Right forelimb (tissue), 1 donor: ENCODE data around the gene LMNTD1.
A peak's percentile ranks its signal among the peaks of the same experiment; 100 is the strongest.
"Not testable (repeated sequence)": the region's sequence is repeated elsewhere in the genome, so short reads cannot be mapped to it uniquely, and the experiment has no call there.

ENCODE experiments used
- DNase-seq: peaks from one replicate; pipeline ENCODE4 v3.0.0-alpha.2; 2018

The LMNTD1 gene

GRCh38 chr12:25553098-25553497 is at the start of gene LMNTD1:
LMNTD1 (minus strand) TSS chr12:25553283; CDS start chr12:25552959, 324 bp downstream.
- DNase-seq: no peak

GRCh38 chr12:25598956-25599355 is 45.9 kb upstream of the LMNTD1 start:
- no peak for DNase-seq

- DNase-seq: not testable (repeated sequence)
Measured at GRCh38 chr12:25595496-25595895, 42.4 kb upstream of the LMNTD1 start.

- no peak for DNase-seq
Measured at GRCh38 chr12:25594376-25594775, 41.3 kb upstream of the LMNTD1 start.

DNA sequence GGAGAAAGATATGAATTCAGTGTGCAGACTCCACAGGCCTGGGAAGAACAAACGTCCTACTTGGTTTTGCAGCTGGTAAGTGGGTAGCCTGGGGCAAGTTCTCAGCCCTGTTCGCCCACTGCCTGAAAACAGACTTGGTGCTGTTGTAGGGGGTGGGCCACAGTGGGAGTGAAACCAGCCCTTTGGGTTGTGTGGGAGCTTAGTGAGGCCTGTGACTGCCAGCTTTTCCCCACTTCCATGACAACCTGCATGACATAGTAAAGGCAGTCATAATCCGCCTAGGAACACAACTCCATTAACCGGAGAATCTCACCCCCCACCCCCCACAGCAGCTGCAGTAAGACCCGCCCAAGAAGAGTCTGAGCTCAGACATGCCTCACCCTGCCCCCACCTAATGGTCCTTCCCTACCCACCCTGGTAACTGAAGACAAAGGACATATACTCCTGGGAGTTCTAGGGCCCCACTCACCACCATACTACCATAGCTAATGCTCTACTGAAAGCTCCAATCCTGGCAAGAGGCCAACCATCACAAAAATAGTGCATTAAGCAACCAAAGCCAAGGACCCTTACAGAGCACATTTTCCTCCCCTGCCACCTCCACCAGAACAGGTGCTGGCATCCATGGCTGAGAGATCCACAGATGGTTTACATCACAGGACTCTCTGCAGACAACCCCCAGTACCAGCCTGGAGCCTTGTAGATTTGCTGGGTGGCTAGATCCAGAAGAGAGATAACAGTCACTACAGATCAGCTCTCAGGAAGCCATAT is 39.8 kb upstream of the LMNTD1 start:
- DNase-seq: no peak

GRCh38 chr12:25591144-25591543 is 38.1 kb upstream of the LMNTD1 start:
- DNase-seq: no peak

DNA sequence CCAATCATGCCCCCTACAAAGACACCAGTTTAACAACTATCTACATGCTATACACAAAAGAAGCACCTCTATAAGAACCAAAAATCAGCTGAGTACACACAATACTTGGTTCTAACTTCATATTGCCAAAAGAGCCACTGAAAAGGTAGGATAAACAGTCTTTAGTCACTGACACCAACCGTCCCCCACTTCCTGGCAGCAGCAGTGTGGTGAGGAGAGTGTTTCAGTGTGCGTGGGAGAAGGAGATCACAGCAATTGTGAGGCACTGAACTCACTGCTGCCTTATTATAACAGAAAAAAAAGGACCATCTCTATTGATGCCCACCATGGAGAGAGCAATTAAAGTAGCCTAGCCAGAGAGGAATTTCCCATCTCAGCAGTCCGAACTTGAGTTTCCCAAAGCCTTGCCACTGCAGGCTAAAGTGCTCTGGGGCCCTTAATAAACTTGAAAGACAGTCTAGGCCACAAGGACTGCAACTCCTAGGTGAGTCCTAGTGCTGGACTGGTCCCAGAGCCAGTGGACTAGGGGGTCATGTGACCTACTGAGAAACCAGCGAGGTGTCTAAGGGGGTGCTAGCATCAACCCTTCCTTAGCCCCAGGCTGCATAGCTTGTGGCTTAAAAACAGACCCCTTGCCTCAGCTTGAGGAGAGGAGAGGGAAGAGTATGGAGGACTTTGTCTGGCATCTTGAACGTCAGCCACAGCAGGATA is 37.1 kb upstream of the LMNTD1 start:
- no peak for DNase-seq

- DNase-seq: no peak
Measured at GRCh38 chr12:25587346-25587745, 34.3 kb upstream of the LMNTD1 start.

DNA sequence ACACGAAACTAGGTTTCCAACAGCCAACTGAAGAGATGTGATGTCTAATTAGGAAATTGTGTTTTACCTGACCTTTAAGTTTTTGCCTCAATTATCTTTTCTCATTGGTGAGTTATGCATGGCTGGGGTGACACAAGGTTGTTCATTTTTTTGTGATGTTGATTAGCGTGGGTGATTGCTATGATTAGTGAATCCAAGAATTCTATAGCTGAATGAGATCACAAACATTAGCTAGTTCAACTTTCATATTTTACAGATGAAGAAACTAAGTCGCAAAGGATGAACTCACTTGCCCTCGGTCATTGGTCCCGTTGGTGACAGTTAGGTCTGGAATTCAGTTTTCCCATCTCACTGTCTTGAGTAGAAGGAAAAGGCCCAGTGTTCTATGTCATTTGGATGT is 32.6 kb upstream of the LMNTD1 start:
- no peak for DNase-seq

GRCh38 chr12:25585021-25585523 is 32.0 kb upstream of the LMNTD1 start:
- peak; percentile 76 for DNase-seq

DNA sequence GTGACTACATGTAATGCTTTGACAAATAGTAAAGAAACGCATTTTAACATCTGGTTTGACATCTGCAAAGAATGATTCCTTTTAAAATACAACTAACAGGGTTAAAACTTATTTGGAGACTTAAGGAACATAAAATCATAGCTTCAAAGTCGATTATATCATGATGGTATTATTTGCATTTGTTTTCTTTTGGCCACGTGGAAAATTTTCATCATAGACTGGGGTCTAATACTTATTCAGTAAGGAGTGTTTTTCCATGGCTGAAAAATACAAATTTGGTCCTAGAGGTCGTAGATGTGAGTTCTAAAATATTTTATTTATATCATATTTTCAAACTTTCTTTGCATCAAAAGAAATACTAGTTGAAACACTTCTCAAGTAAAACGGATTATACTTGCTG is 31.5 kb upstream of the LMNTD1 start:
- DNase-seq: no peak

- DNase-seq: no peak
Measured at GRCh38 chr12:25583545-25583944, 30.5 kb upstream of the LMNTD1 start.

GRCh38 chr12:25581067-25581466 is 28.0 kb upstream of the LMNTD1 start:
- DNase-seq: no peak

- no peak for DNase-seq
Measured at GRCh38 chr12:25578411-25579143, 25.5 kb upstream of the LMNTD1 start.

DNA sequence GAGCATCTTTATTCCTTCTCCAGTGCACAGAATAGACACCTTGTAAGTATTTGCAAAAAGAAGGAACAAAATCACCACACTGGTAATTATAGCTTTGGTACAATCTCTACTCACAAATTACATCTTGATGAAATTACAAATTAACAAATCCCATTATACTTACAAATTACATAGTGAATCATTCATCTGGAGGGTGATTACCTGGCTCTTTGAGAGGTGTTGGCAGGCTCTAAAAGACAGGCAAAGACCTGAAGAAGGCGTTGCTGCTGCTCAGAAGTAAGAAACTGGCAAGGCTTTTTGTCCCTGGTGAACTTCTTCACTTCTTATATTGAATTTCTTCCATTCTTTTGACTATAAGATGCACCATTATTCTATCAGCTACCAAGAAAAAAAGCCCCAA is 21.7 kb upstream of the LMNTD1 start:
- DNase-seq: no peak

- DNase-seq: no peak
Measured at GRCh38 chr12:25573346-25573745, 20.3 kb upstream of the LMNTD1 start.

DNA sequence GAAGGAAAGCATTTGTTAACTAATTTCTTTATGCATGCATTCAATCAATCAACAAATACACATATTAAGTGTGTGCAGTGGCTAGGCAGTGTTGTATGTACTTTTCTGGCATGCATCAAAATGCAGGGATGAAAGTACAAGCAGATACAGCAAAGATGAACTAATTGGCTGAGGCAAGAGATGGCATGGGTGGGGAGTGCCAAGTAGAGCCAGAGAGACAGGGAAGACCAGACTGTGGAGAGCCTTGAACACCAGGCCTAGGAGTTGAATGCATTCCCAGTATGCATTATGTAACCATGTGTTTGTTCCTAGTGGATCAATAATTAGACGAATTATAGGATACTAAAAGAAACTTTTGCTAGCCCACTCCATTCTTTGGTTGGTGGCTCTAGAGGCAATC is 17.3 kb upstream of the LMNTD1 start:
- no peak for DNase-seq

- DNase-seq: no peak
Measured at GRCh38 chr12:25566202-25566949, 13.3 kb upstream of the LMNTD1 start.

DNA sequence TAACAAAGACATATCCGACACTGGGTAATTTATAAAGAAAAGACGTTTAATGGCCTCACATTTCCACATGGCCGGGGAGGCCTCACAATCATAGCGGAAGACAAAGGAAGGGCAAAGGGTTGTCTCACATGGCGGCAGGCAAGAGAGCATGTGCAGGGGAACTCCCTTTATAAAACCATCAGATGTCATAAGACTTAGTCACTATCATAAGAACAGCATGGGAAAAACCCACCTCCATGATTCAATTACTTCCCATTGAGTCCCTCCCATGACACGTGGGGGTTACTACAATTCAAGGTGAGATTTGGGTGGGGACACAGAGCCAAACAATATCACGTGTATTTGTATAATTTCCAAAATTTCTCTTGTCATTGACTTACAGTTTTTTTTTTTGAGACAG is 5.5 kb upstream of the LMNTD1 start:
- no peak for DNase-seq

DNA sequence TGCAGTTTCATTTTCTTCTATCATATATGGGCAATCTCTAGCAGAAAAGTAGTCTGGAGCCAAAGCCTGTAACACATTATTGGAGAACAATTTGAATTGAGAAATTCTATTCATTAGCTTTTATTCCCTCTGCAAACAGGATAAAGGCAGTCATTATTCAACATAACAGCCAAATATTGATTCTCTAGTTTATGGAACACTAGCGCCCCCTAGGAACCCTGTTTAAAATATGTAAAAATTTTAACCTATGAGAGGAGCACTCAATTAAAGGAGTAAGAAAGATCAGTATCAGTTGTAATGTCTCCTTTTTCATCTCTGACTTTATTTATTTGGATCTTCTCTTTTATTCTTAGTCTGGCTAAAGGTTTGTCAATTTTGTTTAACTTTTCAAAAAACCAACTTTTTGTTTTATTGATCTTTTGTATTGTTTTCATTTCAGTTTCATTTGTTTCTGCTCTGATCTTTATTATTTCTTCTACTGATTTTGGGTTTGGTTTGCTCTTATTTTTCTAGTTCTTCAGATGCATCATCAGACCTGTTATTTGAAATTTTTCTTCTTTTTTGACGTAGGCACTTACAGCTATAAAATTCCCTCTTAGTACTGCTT is 4.8 kb upstream of the LMNTD1 start:
- no peak for DNase-seq

GRCh38 chr12:25556153-25556552 is 3.1 kb upstream of the LMNTD1 start:
- no peak for DNase-seq

- DNase-seq: no peak
Measured at GRCh38 chr12:25552681-25553080, 402 bp downstream of the LMNTD1 start.
